GM12875 (cell line): ENCODE data around the gene SYT9.

Experiments
- H3K4me3 ChIP-seq: one replicate; pipeline ENCODE4 v1.5.1; 2011; ENCODE audit warnings: low read depth, low read length, control low read depth
- CTCF ChIP-seq: IDR thresholded peaks from 2 replicates; pipeline ENCODE4 v1.5.1; 2011; ENCODE audit warnings: low read depth, mild to moderate bottlenecking, control low read depth, inconsistent platforms, low read length, moderate library complexity, borderline replicate concordance; ENCODE audit not compliant: insufficient read depth

The SYT9 gene

DNA sequence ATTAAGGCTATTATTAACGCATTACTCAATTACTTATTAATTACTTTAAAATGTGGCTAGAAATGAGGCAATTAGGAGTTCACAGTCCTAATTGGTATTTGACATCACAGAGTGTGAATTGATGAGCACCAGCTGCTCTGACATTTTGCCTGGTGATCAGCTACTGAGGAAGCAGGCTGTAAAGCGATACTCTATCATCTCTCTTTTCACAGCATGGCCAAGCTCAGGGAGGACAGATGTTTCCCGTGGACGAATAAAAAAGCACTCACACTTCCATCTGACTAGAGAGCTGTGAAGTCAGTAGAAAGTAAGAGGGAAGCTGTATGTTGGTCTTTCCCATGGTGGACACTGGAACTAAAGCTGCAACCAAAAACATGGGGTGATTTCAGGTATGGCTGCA lies 29.1 kb upstream of the SYT9 start:
- H3K4me3 ChIP-seq, result no peak overlapping the region
- TF ChIP-seq CTCF, result no peak

- no peak overlapping the region for H3K4me3 ChIP-seq
- TF ChIP-seq CTCF, result no peak
These were observed 11.8 kb upstream of the SYT9 start for GRCh38 chr11:7239877-7240276.

DNA sequence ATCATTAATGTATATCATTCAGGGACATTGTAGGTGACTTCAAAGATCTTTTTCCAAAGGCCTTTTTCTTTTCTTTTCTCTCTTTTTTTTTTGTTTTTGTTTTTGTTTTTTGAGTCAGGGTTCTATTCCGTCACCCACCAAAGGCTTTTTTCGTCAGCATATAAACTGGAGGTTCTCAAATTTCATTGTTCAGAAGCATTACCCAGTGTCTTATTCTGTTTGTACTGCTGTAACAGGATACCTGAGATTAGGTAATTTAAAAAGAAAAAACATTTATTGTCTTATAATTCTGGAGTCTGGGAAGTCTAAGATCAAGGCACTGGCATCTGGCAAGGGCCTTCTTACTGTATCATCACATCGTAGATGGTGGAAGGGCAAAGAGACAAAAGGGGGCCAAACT lies 6.4 kb upstream of the SYT9 start:
- no peak for TF ChIP-seq CTCF
- H3K4me3 ChIP-seq, result no peak overlapping the region

DNA sequence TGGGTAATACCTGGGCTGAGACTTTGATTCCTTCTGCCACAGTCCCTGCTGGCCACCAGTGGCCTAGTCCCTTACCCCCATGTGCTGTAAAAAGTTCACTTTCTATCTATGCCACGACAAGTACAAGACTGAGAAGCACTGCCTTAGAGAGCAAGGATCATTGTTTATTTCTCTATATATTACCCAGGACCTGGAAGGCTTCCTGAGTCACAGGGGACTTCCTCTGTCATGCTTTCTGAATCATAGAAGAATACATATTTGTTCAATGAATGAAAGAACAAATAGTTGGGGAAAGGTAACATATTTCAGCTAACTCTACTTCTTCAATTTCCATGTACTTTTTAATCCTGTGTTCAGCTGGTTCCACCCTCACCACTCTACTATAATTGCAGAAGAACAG lies 5.5 kb upstream of the SYT9 start:
- TF ChIP-seq CTCF, result no peak
- no peak overlapping the region for H3K4me3 ChIP-seq

DNA sequence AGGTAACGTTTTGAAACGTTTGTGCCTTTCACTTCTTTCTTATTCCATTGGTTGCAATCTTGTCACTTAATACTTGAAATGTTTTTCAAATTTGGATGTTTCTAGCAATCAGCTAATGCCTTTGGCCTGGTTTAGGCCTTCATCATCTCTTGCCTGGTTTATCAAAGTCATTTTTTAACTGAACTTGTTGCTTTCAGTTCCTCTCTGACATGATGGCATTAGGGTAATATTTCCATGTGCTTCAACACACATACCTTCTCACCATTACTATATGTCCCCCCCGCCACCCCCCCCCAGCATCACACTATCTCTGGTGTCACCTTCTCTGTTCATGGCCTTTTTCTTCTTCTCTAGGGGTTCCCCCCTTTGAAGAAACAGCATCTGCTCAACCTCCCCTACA lies 1.5 kb upstream of the SYT9 start:
- no peak overlapping the region for H3K4me3 ChIP-seq
- no peak for TF ChIP-seq CTCF

- no peak for TF ChIP-seq CTCF
- H3K4me3 ChIP-seq, result no peak overlapping the region
These were observed 243 bp upstream of the SYT9 start for GRCh38 chr11:7251487-7251835.

DNA sequence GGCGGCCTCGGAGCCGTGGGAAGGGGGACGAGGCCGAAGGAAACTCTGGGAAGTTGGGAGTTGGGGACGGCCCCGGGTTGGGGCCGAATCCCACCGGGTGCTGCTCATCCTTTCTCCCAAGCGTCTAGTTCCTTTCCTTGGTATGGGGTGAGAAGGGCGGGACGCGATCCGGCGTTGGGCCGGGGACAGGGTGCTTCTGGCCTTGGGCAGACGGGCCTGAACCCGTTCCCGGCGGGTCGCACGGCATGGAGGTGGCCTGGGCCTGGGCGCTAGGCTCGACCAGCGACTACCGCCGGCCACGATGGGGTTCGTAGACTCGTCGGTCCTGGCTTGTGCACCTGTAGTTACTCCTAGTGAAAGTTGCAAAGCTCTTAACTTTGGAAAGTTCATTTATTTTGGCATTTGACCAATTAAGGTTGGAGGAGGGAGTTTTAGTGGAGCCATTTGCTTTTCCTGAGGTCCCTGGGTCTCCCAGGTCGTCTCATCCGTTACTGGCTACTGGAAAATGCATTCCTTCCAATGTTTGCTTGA lies 1.0 kb downstream of the SYT9 start:
- H3K4me3 ChIP-seq, result no peak overlapping the region
- TF ChIP-seq CTCF, result no peak
